WI38 (cell line): Measurements from ENCODE around the gene LIN9.

Experiments
- H3K4me3 ChIP-seq: 2 replicates; pipeline ENCODE4 v1.5.1; 2011; ENCODE audit warnings: low read depth, mild to moderate bottlenecking, control low read depth, low read length
- CTCF ChIP-seq: IDR thresholded peaks from 2 replicates; pipeline ENCODE4 v1.5.1; 2012; ENCODE audit warnings: low read depth, mild to moderate bottlenecking, control low read depth, low read length

The LIN9 gene

GRCh38 chr1:226215239-226215638, 93.7 kb downstream of the LIN9 start:
- no peak for TF ChIP-seq CTCF
- no peak overlapping the region for H3K4me3 ChIP-seq

- no peak for TF ChIP-seq CTCF
- no peak overlapping the region for H3K4me3 ChIP-seq
These were observed 96.4 kb downstream of the LIN9 start for GRCh38 chr1:226212545-226212944.

GRCh38 chr1:226211181-226211821, 97.7 kb downstream of the LIN9 start:
- TF ChIP-seq CTCF: no peak
- H3K4me3 ChIP-seq: no peak overlapping the region

- no peak for TF ChIP-seq CTCF
- no peak overlapping the region for H3K4me3 ChIP-seq
These were observed 98.3 kb downstream of the LIN9 start for GRCh38 chr1:226210571-226211176.

- no peak overlapping the region for H3K4me3 ChIP-seq
- TF ChIP-seq CTCF: no peak
These were observed 99.5 kb downstream of the LIN9 start for GRCh38 chr1:226209307-226210059.

DNA sequence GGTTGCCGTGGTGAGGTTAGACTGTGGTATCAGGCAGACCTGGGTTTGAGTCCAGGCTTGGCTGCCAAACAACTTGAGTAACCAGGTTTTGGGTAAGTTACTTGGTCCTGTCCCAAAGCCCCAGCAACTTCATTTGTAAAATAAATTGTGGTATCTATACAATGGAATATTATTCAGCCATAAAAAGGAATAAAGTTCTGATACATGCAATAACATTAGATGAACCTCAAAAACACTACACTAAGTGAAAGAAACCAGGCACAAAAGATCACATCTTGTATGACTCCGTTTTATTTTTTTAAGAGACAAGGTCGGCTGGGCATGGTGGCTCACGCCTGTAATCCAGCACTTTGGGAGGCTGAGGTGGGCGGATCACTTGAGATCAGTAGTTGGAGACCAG, 101.9 kb downstream of the LIN9 start:
- H3K4me3 ChIP-seq: no peak overlapping the region
- no peak for TF ChIP-seq CTCF

DNA sequence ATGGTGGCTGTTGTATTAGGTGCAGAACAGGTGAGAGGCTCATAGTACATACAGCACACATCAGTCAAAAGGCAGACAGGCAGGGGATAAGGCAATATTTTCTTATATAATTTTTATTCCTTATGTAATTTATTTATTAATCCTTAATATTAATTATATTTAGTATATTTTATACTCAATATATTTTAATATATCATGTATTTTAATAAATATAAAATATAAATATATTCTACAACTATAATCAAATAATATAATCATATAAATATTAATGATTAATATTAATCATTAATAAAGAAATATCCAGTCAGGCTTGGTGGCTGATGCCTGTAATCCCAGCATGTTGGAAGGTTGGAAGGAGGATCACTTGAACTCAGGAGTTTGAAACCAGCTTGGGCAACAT, 104.8 kb downstream of the LIN9 start:
- TF ChIP-seq CTCF: no peak
- no peak overlapping the region for H3K4me3 ChIP-seq
